ENCODE results near the gene SMARCA2.

SMARCA2 gene

GRCh38 chr9:2016408-2017330 lies 1.5 kb downstream of the SMARCA2 start:
- peak; percentile 32 to 47 for DNase-seq

- peak in 1 of 2 experiments; percentile 42 for DNase-seq
Measured at GRCh38 chr9:2017331-2018161, 2.4 kb downstream of the SMARCA2 start.

GRCh38 chr9:2018162-2018643 lies 3.1 kb downstream of the SMARCA2 start:
- no peak for DNase-seq

DNA sequence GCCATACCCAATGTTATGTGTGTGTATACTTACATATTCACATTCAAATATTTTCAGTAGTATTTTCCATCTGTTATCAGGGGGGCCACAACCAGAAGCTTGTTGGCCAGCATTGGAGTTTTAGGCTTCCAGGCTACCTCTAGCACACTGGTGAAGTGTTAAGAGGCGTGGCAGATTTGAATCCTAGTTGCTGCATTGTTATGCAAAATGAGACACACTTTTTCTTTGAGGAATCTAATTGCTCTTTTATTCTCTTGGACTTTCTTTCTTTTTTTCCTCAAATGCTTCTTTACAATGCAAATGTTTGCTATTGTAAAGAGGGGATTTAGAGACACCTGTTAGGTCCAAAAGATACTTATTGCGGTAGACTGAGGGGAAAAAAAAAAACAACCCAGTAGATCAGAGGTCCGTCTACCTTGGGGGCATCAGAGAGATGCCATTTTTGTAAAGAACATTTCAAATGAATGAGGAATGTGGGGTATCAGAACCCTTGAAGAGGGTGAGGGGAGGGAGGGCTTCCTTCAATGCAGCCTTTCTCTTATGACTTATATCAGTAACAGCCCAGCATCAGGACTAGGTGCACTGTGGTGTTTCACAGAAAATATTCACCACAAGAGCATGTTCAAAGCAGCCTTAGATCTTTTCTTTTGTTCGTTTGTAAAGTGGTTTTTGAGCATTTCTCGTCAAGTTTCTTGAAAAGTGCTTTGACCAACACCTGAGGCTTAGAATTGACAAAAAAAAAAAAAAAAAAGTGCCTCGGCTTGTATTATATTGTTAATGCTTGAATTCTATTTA lies 3.8 kb downstream of the SMARCA2 start:
- no peak for DNase-seq

DNA sequence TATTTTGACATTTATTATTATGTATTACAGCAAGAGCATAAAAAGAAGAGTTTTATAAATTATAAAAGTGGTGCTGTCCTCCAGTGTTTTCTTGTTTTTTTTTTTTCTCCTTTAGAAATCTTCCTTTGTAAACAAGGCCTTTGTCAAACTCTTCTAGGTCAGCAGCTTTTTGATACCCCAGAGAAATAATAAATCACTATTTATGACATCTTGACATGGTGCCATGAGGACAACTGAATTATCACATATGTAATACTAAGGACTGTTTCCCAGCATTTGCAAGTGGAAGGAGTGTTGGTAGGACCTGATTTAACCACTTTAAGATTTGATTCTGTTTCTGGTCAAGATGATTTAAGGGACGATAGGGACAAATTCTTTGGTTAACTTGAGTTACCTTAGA lies 4.6 kb downstream of the SMARCA2 start:
- no peak for DNase-seq

- DNase-seq = no peak
Measured at GRCh38 chr9:2021731-2022130, 6.6 kb downstream of the SMARCA2 start.

DNA sequence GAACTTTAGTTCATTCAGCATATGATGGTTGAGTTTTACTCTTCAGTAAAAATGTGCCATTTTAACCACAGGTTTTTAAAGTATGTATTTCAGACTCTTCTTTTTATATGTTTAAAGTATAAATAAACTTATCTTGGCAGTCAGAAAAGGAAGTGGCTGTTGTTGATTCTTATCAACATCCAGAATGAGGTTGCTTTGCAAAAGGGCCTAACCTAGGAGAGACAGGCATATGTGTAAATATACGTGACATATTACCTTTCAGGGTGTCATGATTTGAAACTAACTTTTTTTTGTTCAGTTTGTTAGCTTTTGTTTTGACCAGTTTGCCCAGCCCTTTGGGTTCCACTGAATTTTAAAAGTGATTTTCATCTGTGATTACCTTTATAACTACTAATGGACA lies 7.4 kb downstream of the SMARCA2 start:
- no peak for DNase-seq

DNA sequence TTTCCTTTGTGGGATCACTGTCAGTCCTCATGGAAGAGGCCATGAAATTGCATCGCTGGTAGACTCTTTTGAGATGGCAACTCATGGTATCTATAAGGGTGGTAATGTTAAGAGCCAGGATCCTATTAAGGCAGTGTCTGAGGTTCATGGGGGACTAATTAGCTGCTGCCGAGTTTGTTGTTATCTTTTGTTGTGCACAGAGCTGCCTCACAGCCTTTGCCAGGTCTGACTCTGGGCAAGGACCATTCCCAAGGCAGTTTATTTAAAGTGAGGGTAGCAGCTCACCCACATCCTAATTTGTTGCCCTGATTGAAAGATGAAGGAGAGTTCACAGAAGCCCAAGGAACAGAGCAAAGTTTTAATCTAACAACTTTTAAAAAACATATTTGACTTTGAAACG lies 7.9 kb downstream of the SMARCA2 start:
- no peak for DNase-seq

GRCh38 chr9:2023532-2023931 lies 8.4 kb downstream of the SMARCA2 start:
- no peak for DNase-seq

- DNase-seq = no peak
Measured at GRCh38 chr9:2024888-2025782, 10.0 kb downstream of the SMARCA2 start.

- no peak for DNase-seq
Measured at GRCh38 chr9:2026220-2026997, 11.3 kb downstream of the SMARCA2 start.

GRCh38 chr9:2027543-2028160 lies 12.5 kb downstream of the SMARCA2 start:
- DNase-seq = no peak

GRCh38 chr9:2028888-2029287 lies 13.7 kb downstream of the SMARCA2 start:
- no peak for DNase-seq

DNA sequence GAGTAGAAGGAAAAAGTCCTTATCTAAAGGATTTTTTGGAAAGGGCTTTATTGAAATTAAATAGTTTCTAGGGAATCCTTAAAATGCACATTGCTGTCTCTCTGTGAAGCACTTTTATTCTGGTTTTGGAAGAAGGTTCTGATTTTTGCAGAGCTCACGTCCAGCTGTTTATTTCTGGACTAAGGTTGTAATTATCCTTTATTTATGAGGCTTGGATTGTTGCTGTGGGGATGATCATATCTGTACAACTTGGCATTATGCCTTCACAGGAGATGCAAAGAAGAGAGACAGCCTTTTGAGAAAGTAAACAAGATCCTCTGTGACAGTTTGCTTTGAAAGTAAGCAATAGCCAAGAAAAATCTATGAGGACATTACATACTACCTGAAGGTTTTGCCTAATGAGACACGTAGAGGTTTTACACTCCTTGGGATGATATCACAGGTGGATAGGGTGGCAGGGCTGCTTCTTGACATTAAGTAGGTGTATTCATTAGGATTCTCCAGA lies 14.6 kb downstream of the SMARCA2 start:
- no peak for DNase-seq

- DNase-seq = no peak
Measured at GRCh38 chr9:2032234-2032633, 17.1 kb downstream of the SMARCA2 start.

GRCh38 chr9:2036844-2037243 lies 21.7 kb downstream of the SMARCA2 start:
- no peak for DNase-seq

- DNase-seq = no peak
Measured at GRCh38 chr9:2039294-2040180, 24.4 kb downstream of the SMARCA2 start.

GRCh38 chr9:2040828-2041227 lies 25.7 kb downstream of the SMARCA2 start:
- DNase-seq = no peak

DNA sequence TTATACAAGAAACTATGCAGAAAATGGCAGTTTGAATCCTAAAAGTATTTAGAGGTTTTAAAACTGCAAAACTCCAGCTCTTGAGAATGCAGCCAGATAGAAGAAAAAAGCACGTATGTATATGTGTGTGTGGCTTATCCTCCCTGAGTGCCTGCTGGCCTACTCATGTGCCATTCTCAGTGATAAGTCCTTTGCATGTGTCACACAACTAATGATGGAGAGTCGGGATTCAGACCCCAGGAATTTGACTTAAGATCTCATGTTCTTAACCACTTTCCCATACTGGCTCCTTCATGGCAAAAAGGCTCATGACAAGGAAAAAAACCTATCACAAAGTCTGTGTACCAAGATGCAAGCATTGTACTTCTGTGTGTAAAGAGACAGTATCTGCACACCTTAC lies 26.6 kb downstream of the SMARCA2 start:
- DNase-seq = no peak

All from NCI-H1930 (cell line).